Smooth muscle cell (in vitro differentiated cells): ENCODE measurements around the gene KCNA10. TPM values are rescaled to one million over a fixed set of nuclear protein-coding genes. Genes with fewer than 3 reads are reported as not detected.

ENCODE experiments used
- DNase-seq: peaks from one replicate; lab custom pipeline; 2025; ENCODE audit not compliant: unreplicated experiment; lab: John Stamatoyannopoulos, UW
- H2AFZ ChIP-seq: fragments of 200-600 bp; sonication (generic); 2 replicates; pipeline ENCODE4 v1.6.0; 2016; ENCODE audit warnings: antibody characterized with exemption, low read depth, mild to moderate bottlenecking
- H3F3A ChIP-seq: fragments of 200-600 bp; sonication (generic); 2 replicates; pipeline ENCODE4 v1.6.0; 2017; ENCODE audit warnings: antibody characterized with exemption, low read depth
- H3K27ac ChIP-seq: fragments of 200-600 bp; sonication (generic); 2 replicates; pipeline ENCODE4 v1.5.1; 2016; ENCODE audit warnings: low read depth, mild to moderate bottlenecking
- H3K27me3 ChIP-seq: fragments of 200-600 bp; sonication (generic); 2 replicates; pipeline ENCODE4 v1.6.1; 2016; ENCODE audit warnings: low read depth, mild to moderate bottlenecking
- H3K36me3 ChIP-seq: fragments of 200-600 bp; sonication (generic); 2 replicates; pipeline ENCODE4 v1.5.1; 2016; ENCODE audit warnings: low read depth
- H3K4me1 ChIP-seq: fragments of 200-600 bp; sonication (generic); 2 replicates; pipeline ENCODE4 v1.5.1; 2016; ENCODE audit warnings: low read depth
- H3K4me2 ChIP-seq: fragments of 200-600 bp; sonication (generic); 2 replicates; pipeline ENCODE4 v1.6.0; 2016; ENCODE audit warnings: mild to moderate bottlenecking
- H3K4me3 ChIP-seq: fragments of 200-600 bp; sonication (generic); 2 replicates; pipeline ENCODE4 v1.5.1; 2016; ENCODE audit warnings: mild to moderate bottlenecking
- H3K79me2 ChIP-seq: fragments of 200-600 bp; sonication (generic); 2 replicates; pipeline ENCODE4 v1.6.0; 2016; ENCODE audit warnings: low read depth, mild to moderate bottlenecking
- H3K9ac ChIP-seq: fragments of 200-600 bp; sonication (generic); 2 replicates; pipeline ENCODE4 v1.6.0; 2016; ENCODE audit warnings: low read depth
- H3K9me3 ChIP-seq: fragments of 200-600 bp; sonication (generic); replicated peaks from 2 replicates; pipeline ENCODE4 v1.5.1; 2016; ENCODE audit warnings: low read depth
- H4K20me1 ChIP-seq: fragments of 200-600 bp; sonication (generic); 2 replicates; pipeline ENCODE4 v1.6.0; 2016; ENCODE audit warnings: low read depth
- CTCF ChIP-seq: fragments of 200-600 bp; sonication (generic); IDR thresholded peaks from 2 replicates; pipeline ENCODE4 v1.5.1; 2017; ENCODE audit warnings: borderline replicate concordance, mild to moderate bottlenecking, antibody characterized with exemption; ENCODE audit not compliant: insufficient read depth, poor library complexity, severe bottlenecking
- WGBS: methylation state at CpG from one replicate; pipeline ENCODE4 v1.1.7; 2016; ENCODE audit warnings: low lambda C conversion rate; 5-methylcytosine and 5-hydroxymethylcytosine counted together
- polyA plus RNA-seq: library from polyadenylated mRNA; unstranded; fragments of >200 nt; fragmentation: Nextera tagmentation; extraction: Ambion mirVana; gene quantifications from 2 replicates; pipeline ENCODE4 v1.2.1, GENCODE V29; 2016
- total RNA-seq: library from RNA; depleted of rRNA; stranded (reverse); fragments of >200 nt; gene quantifications from 2 replicates; pipeline ENCODE4 v1.2.3, GENCODE V29; 2014

The KCNA10 gene
- total and polyA plus RNA-seq, 2 experiments from 2014 or later, result not detected

GRCh38 chr1:110495926-110496600 lies 22.9 kb downstream of the KCNA10 start:
- WGBS, result 28% methylated on average over 8 of the region's 8 CpGs
- H3K9me3 ChIP-seq, result no peaks in the 10 kb centered on the region
- no peaks in the 10 kb centered on the region for H4K20me1 ChIP-seq
- H3K79me2 ChIP-seq, result no peaks in the 10 kb centered on the region
- no peaks in the 10 kb centered on the region for H3K4me1 ChIP-seq
- no peaks in the 10 kb centered on the region for H3K27me3 ChIP-seq
- DNase-seq, result peak; percentile 58
- TF ChIP-seq CTCF, result peak; percentile 95
- no peak overlapping the region for H3K4me2 ChIP-seq
- no peaks in the 10 kb centered on the region for H3F3A ChIP-seq
- H3K9ac ChIP-seq, result no peak overlapping the region
- H3K27ac ChIP-seq, result no peak overlapping the region
- H3K4me3 ChIP-seq, result no peak overlapping the region
- H2AFZ ChIP-seq, result no peak overlapping the region
- H3K36me3 ChIP-seq, result no peaks in the 10 kb centered on the region

GRCh38 chr1:110494522-110495406 lies 24.2 kb downstream of the KCNA10 start:
- Histone ChIP-seq H3K79me2 (no peaks in the 10 kb centered on the region), H3K9ac (no peak overlapping the region), H2AFZ (no peak overlapping the region), H3K36me3 (no peaks in the 10 kb centered on the region), H3K4me3 (no peak overlapping the region), H3K4me1 (no peaks in the 10 kb centered on the region), H3K4me2 (no peak overlapping the region), H3K27ac (no peak overlapping the region), H3F3A (no peaks in the 10 kb centered on the region), H3K9me3 (no peaks in the 10 kb centered on the region), H4K20me1 (no peaks in the 10 kb centered on the region), H3K27me3 (no peaks in the 10 kb centered on the region)
- DNase-seq, result no peak
- WGBS, result 61% methylated on average over 21 of the region's 21 CpGs
- no peak for TF ChIP-seq CTCF

GRCh38 chr1:110494036-110494435 lies 24.9 kb downstream of the KCNA10 start:
- no peak for TF ChIP-seq CTCF
- Histone ChIP-seq H3K4me3 (no peak overlapping the region), H3K4me1 (no peaks in the 10 kb centered on the region), H3K36me3 (no peaks in the 10 kb centered on the region), H3K9ac (no peak overlapping the region), H3K4me2 (no peak overlapping the region), H3K27ac (no peak overlapping the region), H3K9me3 (no peaks in the 10 kb centered on the region), H3F3A (no peaks in the 10 kb centered on the region), H3K27me3 (no peaks in the 10 kb centered on the region), H4K20me1 (no peaks in the 10 kb centered on the region), H2AFZ (no peak overlapping the region), H3K79me2 (no peaks in the 10 kb centered on the region)
- no peak for DNase-seq
- 91% methylated on average over 5 of the region's 5 CpGs for WGBS
